Measurements from ENCODE around the gene ADCK1. TPM values are rescaled to one million over a fixed set of nuclear protein-coding genes. Genes with fewer than 3 reads are reported as not detected.
"Not testable (repeated sequence)": the region's sequence is repeated elsewhere in the genome, so short reads cannot be mapped to it uniquely, and the experiment has no call there.

ADCK1 gene
- total RNA-seq, 4 donors from 2014 or later: 3.8 to 11.1 (median 6.8) TPM

GRCh38 chr14:77812028-77812427 lies 12.1 kb downstream of the ADCK1 start:
- H3K36me3 ChIP-seq: no peaks in the 10 kb centered on the region
- TF ChIP-seq POLR2A (IDR thresholded peaks at IDR 0.05): no peak
- no peak for TF ChIP-seq CTCF (IDR thresholded peaks at IDR 0.05)
- no peak for TF ChIP-seq EP300 (IDR thresholded peaks at IDR 0.05)
- no peak for TF ChIP-seq POLR2AphosphoS5 (IDR thresholded peaks at IDR 0.05)
- no peaks in the 10 kb centered on the region for H3K27me3 ChIP-seq
- no peak overlapping the region for H3K27ac ChIP-seq
- WGBS, 2 donors (ENCODE audit: low coverage in 1 of 2): 83 to 94% methylated on average over 2 of the region's 2 CpGs
- ATAC-seq: no peak
- H3K4me1 ChIP-seq: no peaks in the 10 kb centered on the region
- no peaks in the 10 kb centered on the region for H3K9me3 ChIP-seq
- no peak overlapping the region for H3K4me3 ChIP-seq

GRCh38 chr14:77812682-77813081 lies 12.8 kb downstream of the ADCK1 start:
- not testable (repeated sequence) for H3K27me3 ChIP-seq, H3K36me3 ChIP-seq, H3K9me3 ChIP-seq, H3K4me3 ChIP-seq, H3K27ac ChIP-seq, ATAC-seq, H3K4me1 ChIP-seq
- WGBS, 2 donors (ENCODE audit: low coverage in 1 of 2): 81 to 92% methylated on average over 2 to 3 of the region's 6 CpGs

- Histone ChIP-seq H3K4me1 (no peaks in the 10 kb centered on the region), H3K9me3 (no peaks in the 10 kb centered on the region), H3K36me3 (peaks cover 0 to 76% of the 10 kb centered on the region in 2 donors), H3K4me3 (no peak overlapping the region), H3K27ac (no peak overlapping the region), H3K27me3 (no peaks in the 10 kb centered on the region)
- WGBS, 2 donors (ENCODE audit: low coverage in 1 of 2): 100% methylated on average over 2 of the region's 5 CpGs; no CpG with 5 or more reads in 1 of the 2 donors
- no peak for ATAC-seq
- no peak for TF ChIP-seq POLR2AphosphoS5 (IDR thresholded peaks at IDR 0.05)
- no peak for TF ChIP-seq POLR2A (IDR thresholded peaks at IDR 0.05)
- no peak for TF ChIP-seq EP300 (IDR thresholded peaks at IDR 0.05)
- no peak for TF ChIP-seq CTCF (IDR thresholded peaks at IDR 0.05)
Observed at GRCh38 chr14:77822307-77822706, 22.4 kb downstream of the ADCK1 start.

GRCh38 chr14:77822741-77823140 lies 22.8 kb downstream of the ADCK1 start:
- TF ChIP-seq EP300 (IDR thresholded peaks at IDR 0.05) (no peak), POLR2AphosphoS5 (IDR thresholded peaks at IDR 0.05) (no peak), CTCF (IDR thresholded peaks at IDR 0.05) (no peak), POLR2A (IDR thresholded peaks at IDR 0.05) (no peak)
- Histone ChIP-seq H3K4me1 (no peaks in the 10 kb centered on the region), H3K36me3 (peaks cover 0 to 80% of the 10 kb centered on the region in 2 donors), H3K4me3 (no peak overlapping the region), H3K27me3 (no peaks in the 10 kb centered on the region), H3K9me3 (no peaks in the 10 kb centered on the region), H3K27ac (no peak overlapping the region)
- ATAC-seq: no peak
- WGBS, 2 donors (ENCODE audit: low coverage in 1 of 2): no CpG with 5 or more reads among the region's 3 CpGs

GRCh38 chr14:77823378-77823777 lies 23.5 kb downstream of the ADCK1 start:
- Histone ChIP-seq H3K4me3 (no peak overlapping the region), H3K27ac (no peak overlapping the region), H3K27me3 (no peaks in the 10 kb centered on the region), H3K9me3 (no peaks in the 10 kb centered on the region), H3K36me3 (peaks cover 0 to 86% of the 10 kb centered on the region in 2 donors), H3K4me1 (no peaks in the 10 kb centered on the region)
- 33 to 95% methylated on average over 1 to 3 of the region's 3 CpGs for WGBS, 2 donors (ENCODE audit: low coverage in 1 of 2)
- no peak for TF ChIP-seq POLR2A (IDR thresholded peaks at IDR 0.05)
- no peak for TF ChIP-seq CTCF (IDR thresholded peaks at IDR 0.05)
- no peak for TF ChIP-seq POLR2AphosphoS5 (IDR thresholded peaks at IDR 0.05)
- ATAC-seq: no peak
